Measurements from ENCODE around the gene LRCH4.

The LRCH4 gene

DNA sequence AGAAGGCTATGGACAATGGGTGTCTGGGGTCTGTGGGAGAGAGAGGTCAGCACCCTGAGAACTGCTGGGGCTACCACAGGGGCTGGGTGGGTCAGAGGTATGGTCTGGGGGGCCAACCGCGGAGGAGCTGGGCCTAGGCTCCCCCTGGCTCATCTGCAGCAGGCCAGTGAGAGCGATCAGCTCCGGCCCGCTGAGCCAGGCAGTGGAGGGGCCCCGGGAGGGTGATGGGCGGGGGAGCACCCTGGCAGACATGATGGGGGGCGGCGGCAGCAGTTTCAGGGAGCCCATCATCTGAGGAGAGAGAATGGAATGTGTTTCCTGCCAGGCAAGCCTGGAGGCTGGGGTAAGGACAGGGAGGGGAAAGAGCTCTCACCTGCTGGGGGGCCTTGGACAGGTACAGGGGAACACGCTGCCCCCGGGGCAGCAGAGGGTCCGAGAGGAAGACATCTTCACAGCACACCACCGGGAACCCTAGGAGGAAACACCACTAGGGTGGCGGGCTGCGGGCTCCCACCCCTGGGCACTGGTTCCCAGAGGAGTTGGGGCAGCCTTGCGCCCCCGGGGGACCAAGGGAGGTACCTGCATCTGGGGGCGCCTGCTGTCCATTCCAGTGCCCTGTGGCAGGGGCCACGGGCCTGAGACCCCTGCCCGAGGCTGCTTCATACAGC lies 13.5 kb downstream of the LRCH4 start:
- Histone ChIP-seq H3K4me1 (ENCODE audit: control insufficient read depth in 2 of 2, insufficient read depth in 1 of 2, low read depth in 1 of 2, low read length in 2 of 2) (peaks cover 29 to 45% of the 10 kb centered on the region in 2 donors), H3K14ac (ENCODE audit: low read length) (peak overlapping the region; percentile 8), H3K4me3 (ENCODE audit: low read length in 2 of 2) (no peak overlapping the region), H3K23ac (ENCODE audit: low read depth, low read length, poor library complexity) (peak overlapping the region; percentile 80), H4K8ac (ENCODE audit: low read depth, low read length) (no peak overlapping the region), H2BK12ac (ENCODE audit: low read length) (no peak overlapping the region), H2BK5ac (ENCODE audit: low read length) (no peak overlapping the region), H3K18ac (ENCODE audit: low read length) (peak overlapping the region; percentile 71), H2BK120ac (ENCODE audit: low read depth, low read length) (no peak overlapping the region), H3K9me3 (replicated peaks in 1 of 2; ENCODE audit: control insufficient read depth in 2 of 2, insufficient read depth in 1 of 2, low read depth in 1 of 2, low read length in 2 of 2) (peaks cover 0 to 2% of the 10 kb centered on the region in 2 donors), H3K9ac (ENCODE audit: low read depth, low read length, poor library complexity) (no peak overlapping the region), H2AFZ (ENCODE audit: low read length) (no peak overlapping the region), H4K91ac (ENCODE audit: low read depth, low read length, poor library complexity) (no peak overlapping the region), H3K4ac (ENCODE audit: low read length) (no peak overlapping the region), H3K4me2 (ENCODE audit: insufficient read depth, low read length, poor library complexity, severe bottlenecking) (no peak overlapping the region), H3K27ac (replicated peaks; ENCODE audit: low read length) (no peak overlapping the region), H2BK15ac (ENCODE audit: low read length) (peak overlapping the region; percentile 92), H3K79me1 (ENCODE audit: low read depth, low read length) (peaks cover 5% of the 10 kb centered on the region), H3K27me3 (ENCODE audit: control insufficient read depth in 3 of 3, insufficient read depth in 3 of 3, low read depth in 1 of 3, low read length in 3 of 3) (peaks cover 0 to 13% (median 0%) of the 10 kb centered on the region in 3 experiments), H2AK5ac (ENCODE audit: low read depth, low read length) (peak overlapping the region; percentile 70), H3K36me3 (replicated peaks in 1 of 2; ENCODE audit: control insufficient read depth in 2 of 2, insufficient read depth in 2 of 2, low read length in 2 of 2) (peaks cover 14 to 24% of the 10 kb centered on the region in 2 donors)
- DNase-seq (ENCODE audit: low spot score), result no peak
- no CpG with 5 or more reads among the region's 20 CpGs for WGBS, 2 donors (ENCODE audit: extremely low coverage in 2 of 2, insufficient read length in 2 of 2, insufficient replicate concordance in 1 of 2)

- no peak overlapping the region for H3K4ac ChIP-seq (ENCODE audit: low read length)
- H3K9ac ChIP-seq (ENCODE audit: low read depth, low read length, poor library complexity), result no peak overlapping the region
- no peak overlapping the region for H3K4me2 ChIP-seq (ENCODE audit: insufficient read depth, low read length, poor library complexity, severe bottlenecking)
- no peak overlapping the region for H2BK120ac ChIP-seq (ENCODE audit: low read depth, low read length)
- WGBS, 2 donors (ENCODE audit: extremely low coverage in 2 of 2, insufficient read length in 2 of 2, insufficient replicate concordance in 1 of 2), result no CpG with 5 or more reads among the region's 2 CpGs
- no peak overlapping the region for H3K4me3 ChIP-seq (ENCODE audit: low read length in 2 of 2)
- no peak overlapping the region for H3K14ac ChIP-seq (ENCODE audit: low read length)
- no peak overlapping the region for H2AFZ ChIP-seq (ENCODE audit: low read length)
- H3K9me3 ChIP-seq (replicated peaks in 1 of 2; ENCODE audit: control insufficient read depth in 2 of 2, insufficient read depth in 1 of 2, low read depth in 1 of 2, low read length in 2 of 2), result peaks cover 0 to 2% of the 10 kb centered on the region in 2 donors
- H2BK15ac ChIP-seq (ENCODE audit: low read length), result peak overlapping the region; percentile 2
- no peak overlapping the region for H4K91ac ChIP-seq (ENCODE audit: low read depth, low read length, poor library complexity)
- H4K8ac ChIP-seq (ENCODE audit: low read depth, low read length), result no peak overlapping the region
- H3K36me3 ChIP-seq (replicated peaks in 1 of 2; ENCODE audit: control insufficient read depth in 2 of 2, insufficient read depth in 2 of 2, low read length in 2 of 2), result peaks cover 14 to 21% of the 10 kb centered on the region in 2 donors
- DNase-seq (ENCODE audit: low spot score), result no peak
- no peak overlapping the region for H2BK5ac ChIP-seq (ENCODE audit: low read length)
- H3K27me3 ChIP-seq (ENCODE audit: control insufficient read depth in 3 of 3, insufficient read depth in 3 of 3, low read depth in 1 of 3, low read length in 3 of 3), result peaks cover 0 to 13% (median 0%) of the 10 kb centered on the region in 3 experiments
- peaks cover 29 to 50% of the 10 kb centered on the region in 2 donors for H3K4me1 ChIP-seq (ENCODE audit: control insufficient read depth in 2 of 2, insufficient read depth in 1 of 2, low read depth in 1 of 2, low read length in 2 of 2)
- H3K79me1 ChIP-seq (ENCODE audit: low read depth, low read length), result peaks cover 5% of the 10 kb centered on the region
- H3K27ac ChIP-seq (replicated peaks; ENCODE audit: low read length), result no peak overlapping the region
- H2BK12ac ChIP-seq (ENCODE audit: low read length), result no peak overlapping the region
- H3K18ac ChIP-seq (ENCODE audit: low read length), result peak overlapping the region; percentile 62
- H2AK5ac ChIP-seq (ENCODE audit: low read depth, low read length), result peak overlapping the region; percentile 58
- H3K23ac ChIP-seq (ENCODE audit: low read depth, low read length, poor library complexity), result no peak overlapping the region
Measured at GRCh38 chr7:100571829-100572116, 14.2 kb downstream of the LRCH4 start.

DNA sequence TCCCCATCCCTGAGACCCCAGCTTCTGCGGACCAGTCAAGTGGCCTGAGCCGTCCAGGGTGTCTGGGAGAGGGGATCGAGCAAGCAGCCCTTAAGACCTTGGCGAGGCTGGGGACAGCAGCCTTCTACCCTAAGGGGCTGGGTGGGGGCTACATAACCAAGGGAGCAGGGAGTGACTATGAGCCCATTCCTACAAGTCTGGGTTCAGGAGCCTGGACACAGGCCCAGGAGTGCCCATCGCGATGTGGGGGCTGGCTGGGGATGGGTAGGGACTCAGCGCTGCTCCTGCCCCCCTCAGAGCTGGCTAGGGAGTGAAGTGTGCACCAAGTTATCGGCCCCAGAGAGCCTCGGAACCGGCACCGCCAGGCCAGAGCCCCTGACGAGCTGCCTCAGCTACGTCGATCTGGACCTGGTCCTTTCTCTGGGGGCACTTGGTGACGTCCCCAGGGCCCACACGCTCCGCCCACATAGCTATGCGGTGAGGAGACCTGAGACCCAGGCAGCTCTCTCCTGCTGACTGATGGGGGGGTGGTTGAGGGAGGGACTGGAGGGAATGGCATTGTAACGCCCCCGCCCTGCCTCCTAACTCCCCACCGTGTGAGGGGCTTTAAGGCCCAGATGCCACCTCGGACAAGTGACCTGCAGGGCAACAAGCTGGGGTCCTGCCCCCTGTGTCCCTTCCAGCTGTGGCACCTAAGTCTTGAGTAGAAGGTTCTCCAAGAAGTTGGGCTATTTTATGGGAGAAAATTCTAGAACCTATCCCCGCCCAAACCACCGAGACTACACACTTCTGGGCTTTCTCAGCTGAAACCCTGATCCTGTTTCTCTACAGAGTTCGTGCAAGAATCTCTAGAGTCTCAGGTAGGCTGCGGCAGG lies 14.7 kb downstream of the LRCH4 start:
- DNase-seq (ENCODE audit: low spot score), result no peak
- Histone ChIP-seq H3K4me2 (ENCODE audit: insufficient read depth, low read length, poor library complexity, severe bottlenecking) (no peak overlapping the region), H3K18ac (ENCODE audit: low read length) (peak overlapping the region; percentile 82), H2BK120ac (ENCODE audit: low read depth, low read length) (no peak overlapping the region), H4K91ac (ENCODE audit: low read depth, low read length, poor library complexity) (no peak overlapping the region), H3K14ac (ENCODE audit: low read length) (no peak overlapping the region), H2BK15ac (ENCODE audit: low read length) (peak overlapping the region; percentile 43), H3K23ac (ENCODE audit: low read depth, low read length, poor library complexity) (peak overlapping the region; percentile 83), H3K4me3 (ENCODE audit: low read length in 2 of 2) (no peak overlapping the region), H4K8ac (ENCODE audit: low read depth, low read length) (no peak overlapping the region), H3K36me3 (replicated peaks in 1 of 2; ENCODE audit: control insufficient read depth in 2 of 2, insufficient read depth in 2 of 2, low read length in 2 of 2) (peaks cover 11 to 15% of the 10 kb centered on the region in 2 donors), H3K4ac (ENCODE audit: low read length) (no peak overlapping the region), H2AK5ac (ENCODE audit: low read depth, low read length) (peak overlapping the region; percentile 83), H3K27me3 (ENCODE audit: control insufficient read depth in 3 of 3, insufficient read depth in 3 of 3, low read depth in 1 of 3, low read length in 3 of 3) (peaks cover 0 to 13% (median 0%) of the 10 kb centered on the region in 3 experiments), H2BK12ac (ENCODE audit: low read length) (no peak overlapping the region), H3K9ac (ENCODE audit: low read depth, low read length, poor library complexity) (peak overlapping the region; percentile 72), H3K27ac (replicated peaks; ENCODE audit: low read length) (no peak overlapping the region), H3K79me1 (ENCODE audit: low read depth, low read length) (peaks cover 5% of the 10 kb centered on the region), H2BK5ac (ENCODE audit: low read length) (peak overlapping the region; percentile 39), H3K4me1 (ENCODE audit: control insufficient read depth in 2 of 2, insufficient read depth in 1 of 2, low read depth in 1 of 2, low read length in 2 of 2) (peaks cover 29 to 51% of the 10 kb centered on the region in 2 donors), H2AFZ (ENCODE audit: low read length) (no peak overlapping the region), H3K9me3 (replicated peaks in 1 of 2; ENCODE audit: control insufficient read depth in 2 of 2, insufficient read depth in 1 of 2, low read depth in 1 of 2, low read length in 2 of 2) (peaks cover 0 to 2% of the 10 kb centered on the region in 2 donors)
- WGBS, 2 donors (ENCODE audit: extremely low coverage in 2 of 2, insufficient read length in 2 of 2, insufficient replicate concordance in 1 of 2), result no CpG with 5 or more reads among the region's 26 CpGs
